OCI-LY3 (cell line): ENCODE results near the gene MIER3.
"Not testable (repeated sequence)": the region's sequence is repeated elsewhere in the genome, so short reads cannot be mapped to it uniquely, and the experiment has no call there.

Source experiments
- EZH2phosphoT487 ChIP-seq: fragments of 200-600 bp; shearing (Covaris generic); IDR thresholded peaks from 2 replicates; pipeline ENCODE4 v1.6.1; 2018; ENCODE audit warnings: antibody characterized with exemption, mixed run types, low read depth
- TF ChIP-seq, protein P1 (sequence below): fragments of 200-600, 300-600 bp; sonication (generic); IDR thresholded peaks from 2 replicates; pipeline ENCODE4 v1.5.1; 2014; ENCODE audit warnings: antibody characterized with exemption, low read length, low read depth

GRCh38 chr5:56979526-56979925 lies 27.6 kb upstream of the MIER3 start:
- TF ChIP-seq, protein P1, sequence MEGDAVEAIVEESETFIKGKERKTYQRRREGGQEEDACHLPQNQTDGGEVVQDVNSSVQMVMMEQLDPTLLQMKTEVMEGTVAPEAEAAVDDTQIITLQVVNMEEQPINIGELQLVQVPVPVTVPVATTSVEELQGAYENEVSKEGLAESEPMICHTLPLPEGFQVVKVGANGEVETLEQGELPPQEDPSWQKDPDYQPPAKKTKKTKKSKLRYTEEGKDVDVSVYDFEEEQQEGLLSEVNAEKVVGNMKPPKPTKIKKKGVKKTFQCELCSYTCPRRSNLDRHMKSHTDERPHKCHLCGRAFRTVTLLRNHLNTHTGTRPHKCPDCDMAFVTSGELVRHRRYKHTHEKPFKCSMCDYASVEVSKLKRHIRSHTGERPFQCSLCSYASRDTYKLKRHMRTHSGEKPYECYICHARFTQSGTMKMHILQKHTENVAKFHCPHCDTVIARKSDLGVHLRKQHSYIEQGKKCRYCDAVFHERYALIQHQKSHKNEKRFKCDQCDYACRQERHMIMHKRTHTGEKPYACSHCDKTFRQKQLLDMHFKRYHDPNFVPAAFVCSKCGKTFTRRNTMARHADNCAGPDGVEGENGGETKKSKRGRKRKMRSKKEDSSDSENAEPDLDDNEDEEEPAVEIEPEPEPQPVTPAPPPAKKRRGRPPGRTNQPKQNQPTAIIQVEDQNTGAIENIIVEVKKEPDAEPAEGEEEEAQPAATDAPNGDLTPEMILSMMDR: not testable (repeated sequence)
- not testable (repeated sequence) for TF ChIP-seq EZH2phosphoT487
